NB4 (cell line): Measurements from ENCODE around the gene NAV3.

ENCODE experiments used
- POLR2A ChIP-seq: IDR thresholded peaks from 2 replicates; pipeline ENCODE4 v1.6.1; 2011; ENCODE audit warnings: mild to moderate bottlenecking; ENCODE audit not compliant: insufficient read length; ENCODE audit errors: extremely low read depth
- TF ChIP-seq, protein P1 (sequence below): IDR thresholded peaks from one replicate; pipeline ENCODE4 v1.5.1; 2012; ENCODE audit warnings: low read depth, low read length
- TF ChIP-seq, protein P2 (sequence below): IDR thresholded peaks from 2 replicates; pipeline ENCODE4 v1.6.1; 2011; ENCODE audit warnings: low read depth, low read length

DNA sequence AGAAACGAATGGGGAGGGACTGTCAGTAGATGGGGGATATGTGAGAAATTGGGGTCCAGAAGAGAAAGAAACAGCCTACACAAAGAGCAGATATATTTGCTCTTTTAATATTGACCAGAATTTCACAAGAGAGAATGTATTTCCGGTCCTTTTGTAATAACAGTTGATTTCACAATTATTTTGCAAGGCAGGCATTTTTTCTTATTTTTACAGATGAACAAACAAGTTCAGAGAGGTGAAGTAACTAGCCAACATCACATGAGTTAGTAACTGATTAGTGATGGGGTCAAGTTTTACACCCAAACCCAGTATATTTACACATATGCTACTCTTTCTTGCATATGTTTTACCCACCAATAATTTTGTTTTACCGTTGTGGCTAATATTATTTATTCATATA lies 188.2 kb downstream of the NAV3 start:
- TF ChIP-seq, protein P1, sequence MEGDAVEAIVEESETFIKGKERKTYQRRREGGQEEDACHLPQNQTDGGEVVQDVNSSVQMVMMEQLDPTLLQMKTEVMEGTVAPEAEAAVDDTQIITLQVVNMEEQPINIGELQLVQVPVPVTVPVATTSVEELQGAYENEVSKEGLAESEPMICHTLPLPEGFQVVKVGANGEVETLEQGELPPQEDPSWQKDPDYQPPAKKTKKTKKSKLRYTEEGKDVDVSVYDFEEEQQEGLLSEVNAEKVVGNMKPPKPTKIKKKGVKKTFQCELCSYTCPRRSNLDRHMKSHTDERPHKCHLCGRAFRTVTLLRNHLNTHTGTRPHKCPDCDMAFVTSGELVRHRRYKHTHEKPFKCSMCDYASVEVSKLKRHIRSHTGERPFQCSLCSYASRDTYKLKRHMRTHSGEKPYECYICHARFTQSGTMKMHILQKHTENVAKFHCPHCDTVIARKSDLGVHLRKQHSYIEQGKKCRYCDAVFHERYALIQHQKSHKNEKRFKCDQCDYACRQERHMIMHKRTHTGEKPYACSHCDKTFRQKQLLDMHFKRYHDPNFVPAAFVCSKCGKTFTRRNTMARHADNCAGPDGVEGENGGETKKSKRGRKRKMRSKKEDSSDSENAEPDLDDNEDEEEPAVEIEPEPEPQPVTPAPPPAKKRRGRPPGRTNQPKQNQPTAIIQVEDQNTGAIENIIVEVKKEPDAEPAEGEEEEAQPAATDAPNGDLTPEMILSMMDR: no peak
- TF ChIP-seq, protein P2, sequence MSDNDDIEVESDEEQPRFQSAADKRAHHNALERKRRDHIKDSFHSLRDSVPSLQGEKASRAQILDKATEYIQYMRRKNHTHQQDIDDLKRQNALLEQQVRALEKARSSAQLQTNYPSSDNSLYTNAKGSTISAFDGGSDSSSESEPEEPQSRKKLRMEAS: no peak
- no peak for TF ChIP-seq POLR2A
